Natural killer cell (primary cell): ENCODE results near the gene BACH2. TPM values are rescaled to one million over a fixed set of nuclear protein-coding genes. Genes with fewer than 3 reads are reported as not detected.
A peak's percentile ranks its signal among the peaks of the same experiment; 100 is the strongest.

Source experiments
- ATAC-seq, 3 donors: fragments of 150-1000 bp in 2 of 3; fragments of 200-7000 bp in 1 of 3; cut with Tn5 transposase; 1 replicate in 1 of 3; 2 replicates in 2 of 3; pipeline ENCODE4 v1.10.0; 2021; ENCODE audit warnings: mild to moderate bottlenecking in 2 of 3, moderate library complexity in 2 of 3
- DNase-seq, 2 donors: peaks; one replicate each; pipeline versions ENCODE4 v3.0.0 to v3.0.0-alpha.2; 2013 to 2021; ENCODE audit warnings: mixed read lengths in 1 of 2
- H3K27ac ChIP-seq: one replicate; pipeline ENCODE4 v1.5.1; 2013; ENCODE audit warnings: mild to moderate bottlenecking, low read length
- H3K27me3 ChIP-seq: one replicate; pipeline ENCODE4 v1.6.1; 2013; ENCODE audit warnings: low read length; ENCODE audit not compliant: control insufficient read depth, insufficient read depth
- H3K36me3 ChIP-seq: one replicate; pipeline ENCODE4 v1.6.1; 2013; ENCODE audit warnings: low read length; ENCODE audit not compliant: control insufficient read depth, insufficient read depth
- H3K4me1 ChIP-seq: one replicate; pipeline ENCODE4 v1.6.1; 2013; ENCODE audit warnings: low read length; ENCODE audit not compliant: control insufficient read depth, insufficient read depth
- H3K4me3 ChIP-seq: one replicate; pipeline ENCODE4 v1.5.1; 2013; ENCODE audit warnings: low read length
- H3K9me3 ChIP-seq: one replicate; pipeline ENCODE4 v1.6.1; 2013; ENCODE audit warnings: low read length; ENCODE audit not compliant: control insufficient read depth, insufficient read depth
- H3K27ac Mint-ChIP-seq, 2 donors: one replicate each; pipeline ENCODE4 v1.8.0; 2022; ENCODE audit warnings: mild to moderate bottlenecking in 2 of 2, mixed read lengths in 2 of 2, moderate library complexity in 1 of 2
- H3K27me3 Mint-ChIP-seq, 2 donors: one replicate each; pipeline ENCODE4 v1.8.0; 2022; ENCODE audit warnings: low read depth in 2 of 2, mixed read lengths in 2 of 2
- H3K36me3 Mint-ChIP-seq: one replicate; pipeline ENCODE4 v1.8.0; 2022; ENCODE audit warnings: mixed read lengths
- H3K4me1 Mint-ChIP-seq, 2 donors: one replicate each; pipeline ENCODE4 v1.8.0; 2022; ENCODE audit warnings: mixed read lengths in 2 of 2
- H3K4me3 Mint-ChIP-seq: one replicate; pipeline ENCODE4 v1.8.0; 2022; ENCODE audit warnings: mild to moderate bottlenecking, moderate library complexity, mixed read lengths
- H3K9me3 Mint-ChIP-seq, 2 donors: one replicate each; pipeline ENCODE4 v1.8.0; 2022; ENCODE audit warnings: mixed read lengths in 2 of 2
- WGBS: methylation state at CpG from one replicate; pipeline ENCODE4 v1.1.7; 2013; ENCODE audit warnings: missing lambda C conversion rate; ENCODE audit not compliant: insufficient coverage; 5-methylcytosine and 5-hydroxymethylcytosine counted together
- intact Hi-C: fragments of 100-400 bp; cut with micrococcal nuclease; formaldehyde crosslinking; loops from one replicate; pipeline ENCODE4 v1.14.2; 2022
- total RNA-seq, 4 donors: library from RNA; stranded (reverse); fragments of 120-200 nt in 1 of 4; gene quantifications; one replicate each; pipeline versions ENCODE4 v1.2.3 to v1.2.4, GENCODE V29; 2013 to 2022
- TF ChIP-seq, protein P1 (sequence below): fragments of 200-600 bp; IDR thresholded peaks from one replicate; pipeline ENCODE4 v1.8.0; 2022; ENCODE audit warnings: antibody characterized with exemption

BACH2 gene
- total RNA-seq, 3 donors from 2014 or later (not counting 1 experiment from before 2014, with no cell fraction given): 32.1 to 37.8 (median 32.7) TPM

DNA sequence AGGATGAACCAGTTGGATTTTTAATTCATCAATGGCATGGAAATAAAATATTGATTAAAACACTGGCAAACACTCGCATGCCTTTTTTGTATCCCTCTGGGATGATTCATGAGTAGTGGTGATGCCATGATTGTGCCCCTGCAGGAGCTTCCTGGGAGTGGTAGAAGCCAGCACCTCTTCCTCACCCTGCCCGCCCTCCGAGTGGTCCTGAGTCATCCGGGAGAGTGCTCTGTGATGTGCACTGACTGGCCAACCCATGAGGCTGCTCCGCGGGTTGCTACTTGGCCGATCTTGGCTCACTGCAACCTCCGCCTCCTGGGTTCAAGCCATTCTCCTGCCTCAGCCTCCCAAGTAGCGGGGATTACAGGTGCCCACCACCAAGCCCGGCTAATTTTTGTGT, 375.0 kb downstream of the BACH2 start:
- peaks cover 13 to 15% of the 10 kb centered on the region in 2 donors for H3K4me1 Mint-ChIP-seq
- DNase-seq: no peak
- Histone ChIP-seq H3K9me3 (peaks cover 6% of the 10 kb centered on the region), H3K4me1 (peaks cover 4% of the 10 kb centered on the region), H3K36me3 (no peaks in the 10 kb centered on the region), H3K27me3 (no peaks in the 10 kb centered on the region), H3K4me3 (no peak overlapping the region), H3K27ac (no peak overlapping the region)
- peaks cover 3 to 4% of the 10 kb centered on the region in 2 donors for H3K9me3 Mint-ChIP-seq
- TF ChIP-seq, protein P1, sequence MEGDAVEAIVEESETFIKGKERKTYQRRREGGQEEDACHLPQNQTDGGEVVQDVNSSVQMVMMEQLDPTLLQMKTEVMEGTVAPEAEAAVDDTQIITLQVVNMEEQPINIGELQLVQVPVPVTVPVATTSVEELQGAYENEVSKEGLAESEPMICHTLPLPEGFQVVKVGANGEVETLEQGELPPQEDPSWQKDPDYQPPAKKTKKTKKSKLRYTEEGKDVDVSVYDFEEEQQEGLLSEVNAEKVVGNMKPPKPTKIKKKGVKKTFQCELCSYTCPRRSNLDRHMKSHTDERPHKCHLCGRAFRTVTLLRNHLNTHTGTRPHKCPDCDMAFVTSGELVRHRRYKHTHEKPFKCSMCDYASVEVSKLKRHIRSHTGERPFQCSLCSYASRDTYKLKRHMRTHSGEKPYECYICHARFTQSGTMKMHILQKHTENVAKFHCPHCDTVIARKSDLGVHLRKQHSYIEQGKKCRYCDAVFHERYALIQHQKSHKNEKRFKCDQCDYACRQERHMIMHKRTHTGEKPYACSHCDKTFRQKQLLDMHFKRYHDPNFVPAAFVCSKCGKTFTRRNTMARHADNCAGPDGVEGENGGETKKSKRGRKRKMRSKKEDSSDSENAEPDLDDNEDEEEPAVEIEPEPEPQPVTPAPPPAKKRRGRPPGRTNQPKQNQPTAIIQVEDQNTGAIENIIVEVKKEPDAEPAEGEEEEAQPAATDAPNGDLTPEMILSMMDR: no peak
- H3K27me3 Mint-ChIP-seq: peaks cover 0 to 4% of the 10 kb centered on the region in 2 donors
- WGBS: 97% methylated on average over 10 of the region's 10 CpGs
- peaks cover 6% of the 10 kb centered on the region for H3K36me3 Mint-ChIP-seq
- no peak overlapping the region for H3K4me3 Mint-ChIP-seq
- no peak for ATAC-seq
- no peak overlapping the region for H3K27ac Mint-ChIP-seq
- intact Hi-C loops: no loop called here

- H3K4me1 ChIP-seq: peaks cover 4% of the 10 kb centered on the region
- H3K9me3 Mint-ChIP-seq: peaks cover 5 to 9% of the 10 kb centered on the region in 2 donors
Measured at GRCh38 chr6:89921197-89921596, 375.4 kb downstream of the BACH2 start.

GRCh38 chr6:89917801-89918366, 378.8 kb downstream of the BACH2 start:
- peaks cover 12% of the 10 kb centered on the region for H3K9me3 ChIP-seq
- 95% methylated on average over 3 of the region's 3 CpGs for WGBS
- DNase-seq: no peak
- H3K27ac Mint-ChIP-seq: no peak overlapping the region
- no peak for ATAC-seq
- TF ChIP-seq, protein P1: no peak
- no peaks in the 10 kb centered on the region for H3K36me3 ChIP-seq
- H3K27ac ChIP-seq: no peak overlapping the region
- no peaks in the 10 kb centered on the region for H3K4me1 Mint-ChIP-seq
- H3K9me3 Mint-ChIP-seq: peaks cover 6 to 9% of the 10 kb centered on the region in 2 donors
- no peak overlapping the region for H3K4me3 ChIP-seq
- H3K27me3 Mint-ChIP-seq: peaks cover 0 to 10% of the 10 kb centered on the region in 2 donors
- no peaks in the 10 kb centered on the region for H3K27me3 ChIP-seq
- H3K4me3 Mint-ChIP-seq: no peak overlapping the region
- H3K4me1 ChIP-seq: no peaks in the 10 kb centered on the region
- intact Hi-C loops: no loop called here
- peaks cover 13% of the 10 kb centered on the region for H3K36me3 Mint-ChIP-seq

More at GRCh38 chr6:89921197-89921596, 375.4 kb downstream of the BACH2 start:
- peaks cover 8 to 10% of the 10 kb centered on the region in 2 donors for H3K4me1 Mint-ChIP-seq
- ATAC-seq: peak in 1 of 3 donors; percentile 14
- TF ChIP-seq, protein P1: no peak
- no peak overlapping the region for H3K4me3 Mint-ChIP-seq
- H3K27ac Mint-ChIP-seq: no peak overlapping the region
- H3K9me3 ChIP-seq: peaks cover 6% of the 10 kb centered on the region
- H3K4me3 ChIP-seq: no peak overlapping the region
- no peaks in the 10 kb centered on the region for H3K36me3 ChIP-seq
- no peak for DNase-seq
- no peaks in the 10 kb centered on the region for H3K27me3 ChIP-seq
- intact Hi-C loops: no loop called here
- no peak overlapping the region for H3K27ac ChIP-seq
- peaks cover 0 to 9% of the 10 kb centered on the region in 2 donors for H3K27me3 Mint-ChIP-seq
- 82% methylated on average over 6 of the region's 6 CpGs for WGBS
- H3K36me3 Mint-ChIP-seq: peaks cover 11% of the 10 kb centered on the region

- TF ChIP-seq, protein P1: no peak
- Histone ChIP-seq H3K4me3 (no peak overlapping the region), H3K4me1 (no peaks in the 10 kb centered on the region), H3K36me3 (no peaks in the 10 kb centered on the region), H3K9me3 (peaks cover 12% of the 10 kb centered on the region), H3K27ac (no peak overlapping the region), H3K27me3 (no peaks in the 10 kb centered on the region)
- Mint-ChIP-seq H3K36me3 (peaks cover 13% of the 10 kb centered on the region), H3K9me3 (peaks cover 6 to 9% of the 10 kb centered on the region in 2 donors), H3K4me3 (no peak overlapping the region), H3K4me1 (no peaks in the 10 kb centered on the region), H3K27ac (no peak overlapping the region), H3K27me3 (peaks cover 0 to 10% of the 10 kb centered on the region in 2 donors)
- intact Hi-C loops: no loop called here
- no peak for ATAC-seq
- DNase-seq: no peak
- WGBS: 96% methylated on average over 4 of the region's 4 CpGs
Measured at GRCh38 chr6:89917216-89917615, 379.4 kb downstream of the BACH2 start.
